Inferior parietal cortex (tissue), 1 donor: Measurements from ENCODE around the gene RNF2.
"Not testable (repeated sequence)": the region's sequence is repeated elsewhere in the genome, so short reads cannot be mapped to it uniquely, and the experiment has no call there.

Experiments used
- DNase-seq: peaks from one replicate; pipeline ENCODE4 v3.0.0-alpha.2; 2016; ENCODE audit errors: extremely low spot score

Gene RNF2

GRCh38 chr1:185050823-185051451, 5.6 kb downstream of the RNF2 start:
- DNase-seq, result no peak

GRCh38 chr1:185053204-185053603, 7.8 kb downstream of the RNF2 start:
- DNase-seq, result no peak

- no peak for DNase-seq
These were observed 9.2 kb downstream of the RNF2 start for GRCh38 chr1:185054365-185055060.

GRCh38 chr1:185058110-185058509, 12.8 kb downstream of the RNF2 start:
- DNase-seq, result no peak

DNA sequence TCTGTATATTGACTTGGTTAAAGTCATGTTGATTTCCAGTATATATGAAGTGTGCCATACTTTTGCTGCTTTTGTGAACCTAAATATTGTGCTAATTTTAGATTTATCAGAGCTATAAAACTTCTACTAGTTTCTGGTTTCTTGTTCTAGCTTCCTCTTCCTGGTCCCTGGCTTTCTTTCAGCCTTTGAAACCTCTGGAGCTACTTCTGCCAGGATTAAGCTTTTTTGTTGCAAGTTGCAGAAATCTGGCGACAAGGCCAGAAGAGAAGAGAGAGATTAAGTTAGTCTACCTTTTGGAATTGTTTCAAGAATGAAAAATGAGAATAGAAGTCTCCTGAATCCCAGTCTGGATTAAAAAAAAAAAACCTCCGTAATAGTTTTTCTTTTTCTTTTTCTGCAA, 13.5 kb downstream of the RNF2 start:
- DNase-seq, result no peak

- no peak for DNase-seq
These were observed 14.7 kb downstream of the RNF2 start for GRCh38 chr1:185059950-185060571.

GRCh38 chr1:185062710-185063370, 17.5 kb downstream of the RNF2 start:
- DNase-seq, result no peak

- no peak for DNase-seq
These were observed 18.4 kb downstream of the RNF2 start for GRCh38 chr1:185063719-185064118.

- not testable (repeated sequence) for DNase-seq
These were observed 19.6 kb downstream of the RNF2 start for GRCh38 chr1:185065006-185065405.

- no peak for DNase-seq
These were observed 20.8 kb downstream of the RNF2 start for GRCh38 chr1:185066181-185066580.

- no peak for DNase-seq
These were observed 23.0 kb downstream of the RNF2 start for GRCh38 chr1:185068341-185068740.

- DNase-seq, result no peak
These were observed 23.9 kb downstream of the RNF2 start for GRCh38 chr1:185069202-185069772.

GRCh38 chr1:185070051-185070450, 24.7 kb downstream of the RNF2 start:
- no peak for DNase-seq

DNA sequence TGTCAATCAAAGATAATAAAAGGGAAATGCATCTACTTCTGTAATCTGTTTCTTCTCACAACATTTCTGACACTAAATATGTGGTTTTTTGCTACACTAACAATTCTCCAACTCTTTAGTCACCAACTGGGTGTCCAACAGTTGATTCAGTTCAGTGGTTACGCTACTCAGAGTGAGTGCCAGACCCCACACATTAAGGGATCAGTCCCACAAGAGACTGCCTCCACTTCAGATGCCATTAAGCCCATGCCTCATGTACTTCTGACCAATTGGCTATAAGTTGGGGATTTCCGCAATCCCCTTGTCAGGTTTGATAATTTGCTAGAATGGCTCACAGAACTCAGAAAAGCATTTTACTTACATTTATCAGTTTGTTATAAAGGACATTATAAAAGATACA, 28.4 kb downstream of the RNF2 start:
- no peak for DNase-seq

GRCh38 chr1:185074307-185074706, 28.9 kb downstream of the RNF2 start:
- no peak for DNase-seq

DNA sequence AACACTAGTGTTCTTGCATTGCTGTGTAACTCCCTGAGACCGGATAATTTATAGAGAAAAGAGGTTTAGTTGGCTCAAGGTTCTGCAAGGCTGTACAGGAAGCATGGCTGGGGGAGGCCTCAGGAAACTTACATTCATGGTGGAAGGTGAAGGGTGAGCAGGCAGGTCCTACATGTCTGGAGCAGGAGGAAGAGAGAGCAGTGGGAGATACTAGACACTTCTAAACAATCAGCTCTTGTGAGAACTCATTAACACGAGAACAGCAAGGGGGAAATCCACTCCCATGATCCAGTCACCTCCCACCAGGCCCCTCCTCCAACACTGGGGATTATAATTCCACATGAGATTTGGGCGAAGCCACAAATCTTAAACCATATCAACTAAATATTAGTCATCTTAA, 30.1 kb downstream of the RNF2 start:
- no peak for DNase-seq

GRCh38 chr1:185077374-185077773, 32.0 kb downstream of the RNF2 start:
- DNase-seq, result no peak

DNA sequence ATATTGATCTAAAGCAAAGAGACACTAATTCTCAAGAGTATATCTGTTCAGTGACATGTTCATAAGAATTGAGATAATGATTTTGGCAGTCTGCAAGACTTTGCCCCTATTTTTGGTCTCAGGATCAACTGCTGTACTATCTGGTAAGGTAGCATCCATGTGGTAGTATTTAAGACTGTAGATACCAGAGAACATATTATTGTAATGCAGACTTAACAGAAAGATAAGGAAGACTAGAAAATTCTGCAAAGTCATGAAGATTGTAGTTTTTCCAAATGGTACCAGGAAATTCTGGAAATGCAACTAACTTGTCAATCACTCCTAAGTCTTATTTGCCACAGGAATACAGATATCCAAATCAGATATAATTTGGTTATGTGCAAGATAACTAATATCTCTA, 35.1 kb downstream of the RNF2 start:
- DNase-seq, result no peak

GRCh38 chr1:185083818-185084217, 38.5 kb downstream of the RNF2 start:
- no peak for DNase-seq

- no peak for DNase-seq
These were observed 41.7 kb downstream of the RNF2 start for GRCh38 chr1:185087101-185087500.

DNA sequence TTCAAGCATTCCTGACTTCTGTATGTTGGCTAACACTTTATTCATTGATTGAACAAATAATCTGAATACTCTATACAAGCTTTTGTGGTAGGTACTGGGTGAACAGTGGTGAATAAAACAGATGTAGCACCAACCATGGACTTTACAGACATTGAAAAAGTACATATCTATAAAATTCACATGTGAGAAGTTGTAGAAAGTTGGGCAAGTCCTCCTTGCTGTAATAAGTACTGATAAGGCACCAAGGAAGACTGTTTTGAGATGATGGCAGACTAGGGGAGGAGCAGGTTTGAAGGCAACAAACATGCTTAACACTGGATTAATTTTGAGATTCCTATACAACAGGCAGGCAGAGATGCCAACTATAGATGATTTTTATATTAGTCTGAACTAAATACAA, 42.4 kb downstream of the RNF2 start:
- DNase-seq, result no peak

- no peak for DNase-seq
These were observed 46.1 kb downstream of the RNF2 start for GRCh38 chr1:185091480-185091879.
